ENCODE measurements around the gene ZFAND3.

Gene ZFAND3

DNA sequence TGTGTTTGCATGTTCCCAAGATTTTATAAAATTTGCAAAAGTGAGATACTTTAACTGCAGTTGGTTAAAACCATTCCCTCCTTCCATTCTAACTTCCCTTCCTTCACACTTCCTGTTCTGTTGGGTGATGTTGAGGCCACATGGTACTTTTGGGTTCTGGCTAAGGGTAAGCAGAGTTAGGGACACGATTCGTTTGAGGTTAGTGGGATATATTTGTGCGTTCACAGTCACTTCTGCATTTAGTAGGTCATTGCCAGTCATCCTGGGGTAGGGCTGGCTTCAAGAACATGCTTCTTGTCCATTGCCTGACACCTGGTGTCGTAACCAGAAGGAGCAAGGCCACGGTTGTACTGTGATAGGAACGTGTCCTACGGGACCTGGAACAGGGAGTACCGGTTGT, 340.1 kb downstream of the ZFAND3 start:
- DNase-seq = no peak

- DNase-seq = no peak
Measured at GRCh38 chr6:38160831-38161230, 341.3 kb downstream of the ZFAND3 start.

GRCh38 chr6:38161331-38161730, 341.8 kb downstream of the ZFAND3 start:
- no peak for DNase-seq

- no peak for DNase-seq
Measured at GRCh38 chr6:38161754-38162492, 342.4 kb downstream of the ZFAND3 start.

DNA sequence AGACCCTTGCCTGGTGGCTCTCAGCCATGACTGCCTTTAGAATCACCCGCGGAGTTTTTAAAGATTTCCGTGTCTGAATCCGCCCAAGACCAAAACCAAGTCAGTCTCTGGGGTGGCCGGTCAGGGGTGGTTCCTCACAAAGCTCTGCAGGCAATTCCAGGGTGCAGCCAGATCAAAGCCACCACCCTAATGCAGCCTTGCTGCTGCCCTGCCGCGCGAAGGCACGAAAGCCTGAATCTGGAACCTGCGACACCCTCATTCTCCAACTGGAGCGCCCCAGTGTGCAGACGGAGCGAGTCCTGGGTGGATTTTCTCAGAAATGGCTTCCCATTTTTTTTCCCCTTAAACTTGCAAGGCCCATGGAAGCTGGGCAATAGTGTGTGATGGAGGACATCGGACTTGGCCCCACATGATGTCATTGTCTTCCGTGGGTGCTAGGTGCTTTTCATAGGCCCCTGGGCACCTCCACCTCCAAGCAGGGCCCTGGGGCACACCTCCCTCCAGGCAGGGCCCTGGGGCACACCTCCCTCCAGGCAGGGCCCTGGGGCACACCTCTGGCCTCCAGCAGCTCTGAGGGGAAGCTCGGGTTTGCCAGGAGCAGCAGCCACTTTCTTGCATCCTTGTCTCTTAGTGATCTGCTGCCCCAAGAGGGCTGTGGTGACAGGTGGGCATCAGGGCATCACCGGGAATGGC, 343.1 kb downstream of the ZFAND3 start:
- DNase-seq = no peak

- no peak for DNase-seq
Measured at GRCh38 chr6:38163186-38164130, 343.9 kb downstream of the ZFAND3 start.

DNA sequence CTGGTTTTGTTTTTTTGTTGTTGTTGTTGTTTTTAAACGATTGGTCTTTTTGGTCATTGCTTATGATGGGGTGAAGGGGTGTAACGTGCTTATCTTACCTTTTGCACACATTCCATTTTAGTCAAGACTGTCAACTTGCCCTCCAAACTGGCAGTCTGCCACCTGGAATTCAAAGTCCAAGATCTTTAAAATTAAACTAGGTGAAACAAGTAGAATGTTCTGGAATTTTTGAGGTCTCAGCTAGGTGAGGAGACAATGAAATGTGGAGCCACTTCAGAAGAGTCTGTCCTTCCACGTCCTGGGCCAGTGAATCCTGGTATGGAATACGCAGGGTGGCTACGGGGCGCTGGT, 344.6 kb downstream of the ZFAND3 start:
- DNase-seq = no peak

GRCh38 chr6:38164671-38165108, 345.2 kb downstream of the ZFAND3 start:
- DNase-seq = no peak

DNA sequence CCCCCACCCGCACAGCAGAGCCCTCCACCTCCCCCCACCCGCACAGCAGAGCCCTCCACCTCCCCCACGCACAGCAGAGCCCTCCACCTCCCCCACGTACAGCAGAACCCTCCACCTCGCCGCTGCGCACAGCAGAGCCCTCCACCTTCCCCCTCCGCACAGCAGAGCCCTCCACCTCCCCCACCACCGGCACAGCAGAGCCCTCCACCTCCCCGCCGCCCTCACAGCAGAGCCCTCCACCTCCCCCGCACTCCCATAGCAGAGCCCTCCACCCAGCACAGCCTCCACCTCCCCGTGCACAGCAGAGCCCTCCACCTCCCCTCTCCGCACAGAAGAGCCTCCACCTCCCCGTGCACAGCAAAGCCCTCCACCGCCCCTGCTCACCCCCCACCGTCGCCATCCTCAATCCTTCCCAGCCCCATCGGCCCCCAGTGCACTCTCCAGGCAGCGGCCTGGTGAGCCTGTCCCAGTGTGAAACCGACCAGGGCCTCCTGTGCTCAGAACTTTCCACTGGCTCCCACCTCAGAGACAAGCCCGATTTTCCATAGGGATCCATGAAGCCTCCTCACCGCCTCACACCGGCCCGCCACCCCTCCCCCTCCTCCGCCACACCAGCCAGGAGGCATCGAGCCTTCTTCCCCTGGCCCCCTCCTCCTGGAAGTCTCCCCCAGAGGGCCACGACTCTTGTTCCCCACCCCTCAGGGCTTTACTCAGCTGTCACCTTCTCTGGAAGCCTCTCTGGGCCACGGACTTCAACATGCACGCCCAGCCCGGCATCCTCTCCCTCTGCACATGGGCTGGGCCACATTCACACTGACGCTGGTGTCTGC, 347.1 kb downstream of the ZFAND3 start:
- no peak for DNase-seq

DNA sequence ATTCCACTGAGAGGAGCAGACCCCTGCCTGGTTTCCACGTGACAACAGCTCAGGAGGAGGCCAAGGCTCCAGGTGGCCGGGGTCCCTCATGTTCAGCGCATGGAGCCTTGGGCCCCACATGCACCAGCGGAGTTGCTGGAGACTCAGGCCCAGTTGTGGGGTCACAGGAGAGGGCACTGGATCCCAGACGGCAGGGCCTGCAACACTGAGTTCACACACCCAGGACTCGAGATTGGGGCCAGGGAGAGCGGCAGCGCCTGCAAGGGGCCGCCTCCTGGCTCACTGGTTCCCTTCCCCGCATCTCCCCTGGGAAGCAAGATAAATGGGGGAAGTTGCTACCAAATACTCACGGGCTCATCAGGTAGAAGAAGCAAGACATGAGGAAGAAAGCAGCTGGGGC, 348.1 kb downstream of the ZFAND3 start:
- DNase-seq = no peak

DNA sequence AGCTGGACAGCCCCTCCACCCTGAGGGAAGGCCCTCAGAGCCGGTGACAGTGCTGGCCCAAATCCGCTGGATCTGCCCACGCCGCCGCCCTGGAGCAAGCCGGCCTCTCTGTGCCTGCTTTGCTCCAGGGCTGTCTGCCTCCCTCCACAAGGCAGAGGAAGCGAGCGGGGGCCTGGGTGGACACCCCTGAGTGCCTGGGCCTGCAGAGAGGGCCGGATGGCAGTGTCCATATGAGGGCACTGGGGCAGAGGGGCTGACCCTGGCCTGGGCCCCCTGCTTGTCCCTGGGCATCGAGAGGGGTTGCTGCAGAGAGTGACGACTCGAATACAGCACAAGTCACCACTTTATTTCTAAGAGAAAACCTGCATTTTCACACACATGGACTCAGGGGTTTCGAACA, 348.6 kb downstream of the ZFAND3 start:
- no peak for DNase-seq

- no peak for DNase-seq
Measured at GRCh38 chr6:38168699-38169098, 349.2 kb downstream of the ZFAND3 start.

GRCh38 chr6:38169221-38169976, 349.9 kb downstream of the ZFAND3 start:
- no peak for DNase-seq

GRCh38 chr6:38169977-38170526, 350.5 kb downstream of the ZFAND3 start:
- DNase-seq = no peak

GRCh38 chr6:38170666-38171355, 351.3 kb downstream of the ZFAND3 start:
- no peak for DNase-seq

DNA sequence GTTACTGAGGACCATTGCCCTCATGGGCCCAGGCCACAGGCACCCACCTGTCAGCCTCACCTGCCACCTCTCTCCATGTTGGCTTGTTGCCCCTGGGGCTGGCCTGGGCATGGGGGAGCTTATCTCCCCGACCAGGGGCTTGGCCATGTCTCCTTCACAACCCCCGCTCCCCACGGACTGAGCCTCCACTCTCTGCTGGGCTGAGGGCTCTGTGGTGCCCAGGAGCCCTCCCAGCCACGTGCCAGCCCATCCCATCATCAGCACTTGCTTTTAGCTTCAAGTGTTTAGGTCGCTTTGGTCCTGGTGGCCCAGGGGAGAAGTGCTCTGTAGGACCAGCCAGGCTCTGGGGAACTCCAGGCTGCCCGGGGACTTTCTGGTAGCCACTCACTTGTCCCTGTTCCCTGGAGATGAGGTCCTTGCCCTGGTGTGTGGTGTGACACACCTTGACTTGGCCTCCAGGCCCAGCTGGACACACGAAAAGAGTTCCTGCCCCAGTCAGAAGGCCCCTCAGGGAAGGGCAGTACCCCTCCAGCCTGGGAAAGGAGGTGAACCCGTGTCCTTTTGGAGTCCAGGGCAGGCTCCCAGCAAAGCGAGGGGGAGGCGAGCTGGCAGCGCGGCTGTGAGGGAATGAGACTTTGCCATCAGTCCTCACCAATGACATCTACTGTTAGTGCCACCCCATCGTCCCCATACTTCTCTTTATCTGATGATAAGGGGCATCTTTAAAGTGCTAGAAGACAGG, 352.6 kb downstream of the ZFAND3 start:
- DNase-seq = no peak

GRCh38 chr6:38172739-38173410, 353.3 kb downstream of the ZFAND3 start:
- no peak for DNase-seq

GRCh38 chr6:38173909-38174308, 354.4 kb downstream of the ZFAND3 start:
- no peak for DNase-seq

GRCh38 chr6:38174315-38174714, 354.8 kb downstream of the ZFAND3 start:
- no peak for DNase-seq
